ENCODE results near the gene CLPTM1L. TPM values are rescaled to one million over a fixed set of nuclear protein-coding genes. Genes with fewer than 3 reads are reported as not detected.

CLPTM1L gene
- polyA plus RNA-seq, 1 donor from 2014 or later = 61.6 TPM

GRCh38 chr5:1363160-1363559, 18.3 kb upstream of the CLPTM1L start:
- no peaks in the 10 kb centered on the region for H3K79me2 ChIP-seq (replicated peaks; ENCODE audit: insufficient read depth, low read length)
- H3K9me2 ChIP-seq (ENCODE audit: insufficient read depth, low read length) = no peaks in the 10 kb centered on the region
- H3K9me3 ChIP-seq (ENCODE audit: low read length) = no peaks in the 10 kb centered on the region
- H3K9ac ChIP-seq (ENCODE audit: low read length) = no peak overlapping the region
- H3K4me3 ChIP-seq (ENCODE audit: low read length) = no peak overlapping the region
- H3K27ac ChIP-seq (ENCODE audit: low read length) = no peak overlapping the region
- H4K20me1 ChIP-seq (ENCODE audit: insufficient read depth) = no peaks in the 10 kb centered on the region
- TF ChIP-seq, protein P1, sequence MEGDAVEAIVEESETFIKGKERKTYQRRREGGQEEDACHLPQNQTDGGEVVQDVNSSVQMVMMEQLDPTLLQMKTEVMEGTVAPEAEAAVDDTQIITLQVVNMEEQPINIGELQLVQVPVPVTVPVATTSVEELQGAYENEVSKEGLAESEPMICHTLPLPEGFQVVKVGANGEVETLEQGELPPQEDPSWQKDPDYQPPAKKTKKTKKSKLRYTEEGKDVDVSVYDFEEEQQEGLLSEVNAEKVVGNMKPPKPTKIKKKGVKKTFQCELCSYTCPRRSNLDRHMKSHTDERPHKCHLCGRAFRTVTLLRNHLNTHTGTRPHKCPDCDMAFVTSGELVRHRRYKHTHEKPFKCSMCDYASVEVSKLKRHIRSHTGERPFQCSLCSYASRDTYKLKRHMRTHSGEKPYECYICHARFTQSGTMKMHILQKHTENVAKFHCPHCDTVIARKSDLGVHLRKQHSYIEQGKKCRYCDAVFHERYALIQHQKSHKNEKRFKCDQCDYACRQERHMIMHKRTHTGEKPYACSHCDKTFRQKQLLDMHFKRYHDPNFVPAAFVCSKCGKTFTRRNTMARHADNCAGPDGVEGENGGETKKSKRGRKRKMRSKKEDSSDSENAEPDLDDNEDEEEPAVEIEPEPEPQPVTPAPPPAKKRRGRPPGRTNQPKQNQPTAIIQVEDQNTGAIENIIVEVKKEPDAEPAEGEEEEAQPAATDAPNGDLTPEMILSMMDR (IDR thresholded peaks at IDR 0.05; ENCODE audit: poor library complexity, severe bottlenecking) = no peak
- TF ChIP-seq, protein P2, sequence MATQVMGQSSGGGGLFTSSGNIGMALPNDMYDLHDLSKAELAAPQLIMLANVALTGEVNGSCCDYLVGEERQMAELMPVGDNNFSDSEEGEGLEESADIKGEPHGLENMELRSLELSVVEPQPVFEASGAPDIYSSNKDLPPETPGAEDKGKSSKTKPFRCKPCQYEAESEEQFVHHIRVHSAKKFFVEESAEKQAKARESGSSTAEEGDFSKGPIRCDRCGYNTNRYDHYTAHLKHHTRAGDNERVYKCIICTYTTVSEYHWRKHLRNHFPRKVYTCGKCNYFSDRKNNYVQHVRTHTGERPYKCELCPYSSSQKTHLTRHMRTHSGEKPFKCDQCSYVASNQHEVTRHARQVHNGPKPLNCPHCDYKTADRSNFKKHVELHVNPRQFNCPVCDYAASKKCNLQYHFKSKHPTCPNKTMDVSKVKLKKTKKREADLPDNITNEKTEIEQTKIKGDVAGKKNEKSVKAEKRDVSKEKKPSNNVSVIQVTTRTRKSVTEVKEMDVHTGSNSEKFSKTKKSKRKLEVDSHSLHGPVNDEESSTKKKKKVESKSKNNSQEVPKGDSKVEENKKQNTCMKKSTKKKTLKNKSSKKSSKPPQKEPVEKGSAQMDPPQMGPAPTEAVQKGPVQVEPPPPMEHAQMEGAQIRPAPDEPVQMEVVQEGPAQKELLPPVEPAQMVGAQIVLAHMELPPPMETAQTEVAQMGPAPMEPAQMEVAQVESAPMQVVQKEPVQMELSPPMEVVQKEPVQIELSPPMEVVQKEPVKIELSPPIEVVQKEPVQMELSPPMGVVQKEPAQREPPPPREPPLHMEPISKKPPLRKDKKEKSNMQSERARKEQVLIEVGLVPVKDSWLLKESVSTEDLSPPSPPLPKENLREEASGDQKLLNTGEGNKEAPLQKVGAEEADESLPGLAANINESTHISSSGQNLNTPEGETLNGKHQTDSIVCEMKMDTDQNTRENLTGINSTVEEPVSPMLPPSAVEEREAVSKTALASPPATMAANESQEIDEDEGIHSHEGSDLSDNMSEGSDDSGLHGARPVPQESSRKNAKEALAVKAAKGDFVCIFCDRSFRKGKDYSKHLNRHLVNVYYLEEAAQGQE (IDR thresholded peaks at IDR 0.05; ENCODE audit: borderline replicate concordance) = no peak
- TF ChIP-seq EP300 (conservative IDR thresholded peaks at IDR 0.05; ENCODE audit: poor library complexity, severe bottlenecking) = no peak
- no peak for TF ChIP-seq EZH2 (IDR thresholded peaks at IDR 0.05; ENCODE audit: borderline replicate concordance, insufficient read depth, low read length, poor library complexity, severe bottlenecking)
- TF ChIP-seq TAF1 (IDR thresholded peaks at IDR 0.05; ENCODE audit: low read depth) = no peak
- no peak for TF ChIP-seq POLR2AphosphoS5 (IDR thresholded peaks at IDR 0.05)
- no peak for TF ChIP-seq MXI1 (conservative IDR thresholded peaks at IDR 0.05; ENCODE audit: poor library complexity, severe bottlenecking)
- no peak for TF ChIP-seq SMC3 (conservative IDR thresholded peaks at IDR 0.05; ENCODE audit: poor library complexity)
- no peak for TF ChIP-seq RAD21 (conservative IDR thresholded peaks at IDR 0.05)
- no peaks in the 10 kb centered on the region for H3K36me3 ChIP-seq (ENCODE audit: insufficient read depth, low read length)
- no peak overlapping the region for H2AFZ ChIP-seq (ENCODE audit: low read depth, low read length)
- no peak overlapping the region for H3K4me2 ChIP-seq (ENCODE audit: low read length)
- no peaks in the 10 kb centered on the region for H3K27me3 ChIP-seq (ENCODE audit: insufficient read depth, low read depth, low read length)
- H3F3A ChIP-seq (ENCODE audit: insufficient read depth, low read length, poor library complexity, severe bottlenecking) = no peaks in the 10 kb centered on the region

- H3K9me3 ChIP-seq (ENCODE audit: low read length) = no peaks in the 10 kb centered on the region
- H4K20me1 ChIP-seq (ENCODE audit: insufficient read depth) = no peaks in the 10 kb centered on the region
- no peak overlapping the region for H3K9ac ChIP-seq (ENCODE audit: low read length)
- no peak overlapping the region for H2AFZ ChIP-seq (ENCODE audit: low read depth, low read length)
- H3K4me3 ChIP-seq (ENCODE audit: low read length) = no peak overlapping the region
- H3K36me3 ChIP-seq (ENCODE audit: insufficient read depth, low read length) = no peaks in the 10 kb centered on the region
- H3K27me3 ChIP-seq (ENCODE audit: insufficient read depth, low read depth, low read length) = no peaks in the 10 kb centered on the region
- no peaks in the 10 kb centered on the region for H3K9me2 ChIP-seq (ENCODE audit: insufficient read depth, low read length)
- no peak for TF ChIP-seq SMC3 (conservative IDR thresholded peaks at IDR 0.05; ENCODE audit: poor library complexity)
- TF ChIP-seq TAF1 (IDR thresholded peaks at IDR 0.05; ENCODE audit: low read depth) = no peak
- no peak for TF ChIP-seq RAD21 (conservative IDR thresholded peaks at IDR 0.05)
- TF ChIP-seq EP300 (conservative IDR thresholded peaks at IDR 0.05; ENCODE audit: poor library complexity, severe bottlenecking) = no peak
- TF ChIP-seq POLR2AphosphoS5 (IDR thresholded peaks at IDR 0.05) = no peak
- TF ChIP-seq, protein P1 (IDR thresholded peaks at IDR 0.05; ENCODE audit: poor library complexity, severe bottlenecking) = no peak
- TF ChIP-seq EZH2 (IDR thresholded peaks at IDR 0.05; ENCODE audit: borderline replicate concordance, insufficient read depth, low read length, poor library complexity, severe bottlenecking) = no peak
- TF ChIP-seq MXI1 (conservative IDR thresholded peaks at IDR 0.05; ENCODE audit: poor library complexity, severe bottlenecking) = no peak
- TF ChIP-seq, protein P2 (IDR thresholded peaks at IDR 0.05; ENCODE audit: borderline replicate concordance) = no peak
- H3K4me2 ChIP-seq (ENCODE audit: low read length) = no peak overlapping the region
- no peaks in the 10 kb centered on the region for H3F3A ChIP-seq (ENCODE audit: insufficient read depth, low read length, poor library complexity, severe bottlenecking)
- H3K79me2 ChIP-seq (replicated peaks; ENCODE audit: insufficient read depth, low read length) = no peaks in the 10 kb centered on the region
- no peak overlapping the region for H3K27ac ChIP-seq (ENCODE audit: low read length)
Measured at GRCh38 chr5:1362242-1363015, 17.5 kb upstream of the CLPTM1L start.

Data from neural cell (in vitro differentiated cells).